Urothelium cell line (cell line): ENCODE results near the gene STAMBP.
"Not testable (repeated sequence)": the region's sequence is repeated elsewhere in the genome, so short reads cannot be mapped to it uniquely, and the experiment has no call there.

ENCODE experiments used
- DNase-seq: peaks from one replicate; pipeline ENCODE4 v3.0.0; 2011; ENCODE audit warnings: low spot score, mixed read lengths
- FAIRE-seq: peaks from 2 replicates; lab custom pipeline; 2011; peaks lifted over from hg19 to GRCh38; lab: Jason Lieb, UNC

The STAMBP gene

GRCh38 chr2:73903949-73904613 lies 75.3 kb downstream of the STAMBP start:
- FAIRE-seq, DNase-seq: not testable (repeated sequence)

- no peak for DNase-seq
- no peak for FAIRE-seq
Observed at GRCh38 chr2:73904952-73905351, 76.2 kb downstream of the STAMBP start.

GRCh38 chr2:73906847-73907505 lies 78.2 kb downstream of the STAMBP start:
- no peak for FAIRE-seq
- no peak for DNase-seq

- FAIRE-seq: no peak
- no peak for DNase-seq
Observed at GRCh38 chr2:73907840-73908452, 79.2 kb downstream of the STAMBP start.

GRCh38 chr2:73908689-73909652 lies 80.2 kb downstream of the STAMBP start:
- DNase-seq (no peak), FAIRE-seq (no peak)

GRCh38 chr2:73910873-73911547 lies 82.2 kb downstream of the STAMBP start:
- DNase-seq (no peak), FAIRE-seq (no peak)

GRCh38 chr2:73911548-73912208 lies 82.9 kb downstream of the STAMBP start:
- DNase-seq (no peak), FAIRE-seq (no peak)

- FAIRE-seq: no peak
- DNase-seq: no peak
Observed at GRCh38 chr2:73913414-73914054, 84.8 kb downstream of the STAMBP start.

GRCh38 chr2:73914667-73915066 lies 85.9 kb downstream of the STAMBP start:
- no peak for DNase-seq
- no peak for FAIRE-seq

GRCh38 chr2:73915437-73915993 lies 86.8 kb downstream of the STAMBP start:
- no peak for FAIRE-seq
- no peak for DNase-seq

- DNase-seq: no peak
- no peak for FAIRE-seq
Observed at GRCh38 chr2:73916666-73917065, 87.9 kb downstream of the STAMBP start.

- FAIRE-seq: no peak
- DNase-seq: no peak
Observed at GRCh38 chr2:73917296-73917695, 88.5 kb downstream of the STAMBP start.

GRCh38 chr2:73917696-73918207 lies 89.0 kb downstream of the STAMBP start:
- DNase-seq: no peak
- FAIRE-seq: peak; percentile 17

GRCh38 chr2:73918856-73919255 lies 90.1 kb downstream of the STAMBP start:
- FAIRE-seq: no peak
- no peak for DNase-seq

- FAIRE-seq (no peak), DNase-seq (no peak)
Observed at GRCh38 chr2:73919596-73920228, 91.0 kb downstream of the STAMBP start.

- FAIRE-seq: no peak
- no peak for DNase-seq
Observed at GRCh38 chr2:73920577-73921545, 92.1 kb downstream of the STAMBP start.

GRCh38 chr2:73921581-73921980 lies 92.8 kb downstream of the STAMBP start:
- no peak for DNase-seq
- FAIRE-seq: no peak
